GM12891 (cell line): Measurements from ENCODE around the gene BTN2A1.

Source experiments
- PAX5 ChIP-seq: IDR thresholded peaks from 2 replicates; pipeline ENCODE4 v1.6.1; 2011; ENCODE audit warnings: low read length, moderate library complexity, mild to moderate bottlenecking; ENCODE audit not compliant: insufficient read depth, severe bottlenecking
- POLR2A ChIP-seq: IDR thresholded peaks from 2 replicates; pipeline ENCODE4 v1.6.1; 2011; ENCODE audit warnings: low read depth, low read length, control low read depth
- POLR2AphosphoS5 ChIP-seq: IDR thresholded peaks from 2 replicates; pipeline ENCODE4 v1.6.1; 2011; ENCODE audit warnings: low read depth, low read length, control low read depth
- SPI1 ChIP-seq: IDR thresholded peaks from 2 replicates; pipeline ENCODE4 v1.6.1; 2011; ENCODE audit warnings: low read depth, low read length, control low read depth
- TAF1 ChIP-seq: IDR thresholded peaks from 2 replicates; pipeline ENCODE4 v1.6.1; 2011; ENCODE audit warnings: low read depth, low read length, control low read depth

GRCh38 chr6:26497610-26498009 lies 39.9 kb downstream of the BTN2A1 start:
- TF ChIP-seq TAF1 (no peak), POLR2A (no peak), PAX5 (no peak), POLR2AphosphoS5 (no peak), SPI1 (no peak)
